Epithelial cell of proximal tubule (primary cell): ENCODE results near the gene FERMT3. TPM values are rescaled to one million over a fixed set of nuclear protein-coding genes. Genes with fewer than 3 reads are reported as not detected.

Experiments used
- DNase-seq: peaks from one replicate; pipeline ENCODE4 v3.0.0-alpha.2; 2011; ENCODE audit warnings: low read depth
- H3K4me3 ChIP-seq: 2 replicates; pipeline ENCODE4 v1.5.1; 2011; ENCODE audit warnings: low read depth, mild to moderate bottlenecking, low read length
- total RNA-seq: library from RNA; depleted of rRNA; stranded (reverse); fragments of >200 nt; gene quantifications from 2 replicates; pipeline ENCODE4 v1.2.3, GENCODE V29; 2015
- TF ChIP-seq, protein P1 (sequence below): conservative IDR thresholded peaks from 2 replicates; pipeline ENCODE4 v1.5.1; 2012; ENCODE audit warnings: low read depth, mild to moderate bottlenecking, low read length

The FERMT3 gene
- total RNA-seq, 1 donor from 2014 or later: 0.29 TPM

- DNase-seq: no peak
- TF ChIP-seq, protein P1, sequence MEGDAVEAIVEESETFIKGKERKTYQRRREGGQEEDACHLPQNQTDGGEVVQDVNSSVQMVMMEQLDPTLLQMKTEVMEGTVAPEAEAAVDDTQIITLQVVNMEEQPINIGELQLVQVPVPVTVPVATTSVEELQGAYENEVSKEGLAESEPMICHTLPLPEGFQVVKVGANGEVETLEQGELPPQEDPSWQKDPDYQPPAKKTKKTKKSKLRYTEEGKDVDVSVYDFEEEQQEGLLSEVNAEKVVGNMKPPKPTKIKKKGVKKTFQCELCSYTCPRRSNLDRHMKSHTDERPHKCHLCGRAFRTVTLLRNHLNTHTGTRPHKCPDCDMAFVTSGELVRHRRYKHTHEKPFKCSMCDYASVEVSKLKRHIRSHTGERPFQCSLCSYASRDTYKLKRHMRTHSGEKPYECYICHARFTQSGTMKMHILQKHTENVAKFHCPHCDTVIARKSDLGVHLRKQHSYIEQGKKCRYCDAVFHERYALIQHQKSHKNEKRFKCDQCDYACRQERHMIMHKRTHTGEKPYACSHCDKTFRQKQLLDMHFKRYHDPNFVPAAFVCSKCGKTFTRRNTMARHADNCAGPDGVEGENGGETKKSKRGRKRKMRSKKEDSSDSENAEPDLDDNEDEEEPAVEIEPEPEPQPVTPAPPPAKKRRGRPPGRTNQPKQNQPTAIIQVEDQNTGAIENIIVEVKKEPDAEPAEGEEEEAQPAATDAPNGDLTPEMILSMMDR: no peak
Measured at GRCh38 chr11:64211181-64211872, 4.8 kb downstream of the FERMT3 start.

GRCh38 chr11:64216879-64217278 lies 10.4 kb downstream of the FERMT3 start:
- H3K4me3 ChIP-seq: no peak overlapping the region
- TF ChIP-seq, protein P1: no peak
- DNase-seq: no peak

More at GRCh38 chr11:64211181-64211872, 4.8 kb downstream of the FERMT3 start:
- no peak overlapping the region for H3K4me3 ChIP-seq

DNA sequence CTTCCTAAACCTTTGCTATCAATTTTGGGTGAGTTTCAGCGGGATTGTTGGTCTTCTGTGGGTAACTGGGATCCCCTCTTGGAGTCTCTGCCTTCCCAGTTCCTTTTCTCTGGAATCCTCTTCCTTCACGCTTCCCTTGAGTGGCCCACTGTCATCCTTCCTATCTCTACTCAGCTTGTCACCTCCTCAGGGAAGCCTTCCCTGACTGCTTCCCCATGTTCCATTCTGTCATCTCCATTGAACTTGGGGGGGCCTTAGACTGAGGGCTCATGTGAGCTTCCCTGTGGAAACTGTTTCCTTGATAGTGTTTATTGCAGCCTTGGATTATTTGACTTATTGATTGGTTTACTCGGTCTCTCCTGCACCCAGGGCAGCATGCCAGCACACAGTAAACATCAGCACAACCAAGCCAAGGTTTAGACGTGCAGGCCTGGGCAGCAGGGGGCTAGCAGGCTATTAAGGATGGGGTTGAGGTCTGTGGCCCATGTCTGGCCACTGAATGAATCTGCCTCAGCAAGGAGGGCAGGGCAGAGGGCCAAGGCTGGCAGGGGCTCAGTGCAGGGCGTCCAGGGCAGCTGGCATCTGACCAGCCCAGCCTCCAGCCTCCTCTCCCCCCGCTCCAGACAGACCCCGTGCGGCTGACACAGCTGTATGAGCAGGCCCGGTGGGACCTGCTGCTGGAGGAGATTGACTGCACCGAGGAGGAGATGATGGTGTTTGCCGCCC lies 12.3 kb downstream of the FERMT3 start:
- TF ChIP-seq, protein P1: no peak
- DNase-seq: no peak
- H3K4me3 ChIP-seq: no peak overlapping the region

- H3K4me3 ChIP-seq: no peak overlapping the region
- no peak for DNase-seq
- TF ChIP-seq, protein P1: no peak
Measured at GRCh38 chr11:64219354-64219684, 12.8 kb downstream of the FERMT3 start.

- no peak for DNase-seq
- TF ChIP-seq, protein P1: no peak
- H3K4me3 ChIP-seq: no peak overlapping the region
Measured at GRCh38 chr11:64219755-64220154, 13.2 kb downstream of the FERMT3 start.

DNA sequence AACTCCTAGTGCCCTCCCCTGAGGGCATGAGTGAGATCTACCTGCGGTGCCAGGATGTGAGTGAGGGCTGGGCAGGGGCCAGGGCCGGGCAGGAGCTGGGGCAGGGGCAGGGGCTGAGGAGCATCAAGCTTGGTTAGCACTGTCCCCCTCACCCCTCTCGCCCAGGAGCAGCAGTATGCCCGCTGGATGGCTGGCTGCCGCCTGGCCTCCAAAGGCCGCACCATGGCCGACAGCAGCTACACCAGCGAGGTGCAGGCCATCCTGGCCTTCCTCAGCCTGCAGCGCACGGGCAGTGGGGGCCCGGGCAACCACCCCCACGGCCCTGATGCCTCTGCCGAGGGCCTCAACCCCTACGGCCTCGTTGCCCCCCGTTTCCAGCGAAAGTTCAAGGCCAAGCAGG lies 13.8 kb downstream of the FERMT3 start:
- no peak overlapping the region for H3K4me3 ChIP-seq
- no peak for DNase-seq
- TF ChIP-seq, protein P1: no peak
